ENCODE results near the gene USF2.
"Not testable (repeated sequence)": the region's sequence is repeated elsewhere in the genome, so short reads cannot be mapped to it uniquely, and the experiment has no call there.

USF2 gene

DNA sequence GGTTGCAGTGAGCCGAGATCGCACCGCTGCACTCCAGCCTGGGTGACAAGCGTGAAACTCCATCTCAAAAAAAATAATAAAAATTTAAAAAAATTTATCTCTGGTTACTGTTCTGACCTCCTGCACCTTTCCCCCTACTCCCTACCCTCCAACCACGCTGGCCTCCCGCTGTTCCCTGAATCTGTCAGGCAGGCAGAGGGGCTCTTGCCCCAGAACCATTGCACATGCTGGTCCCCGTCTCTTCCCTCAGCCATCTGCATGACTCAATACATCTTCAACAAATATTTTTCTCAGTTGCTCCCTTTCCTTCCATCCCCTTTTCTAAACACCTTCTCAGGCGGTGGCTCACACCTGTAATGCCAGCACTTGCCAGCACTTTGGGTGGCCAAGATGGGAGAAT, 39.2 kb upstream of the USF2 start:
- no peaks in the 10 kb centered on the region for H3K9me3 ChIP-seq
- no peaks in the 10 kb centered on the region for H3K27me3 ChIP-seq (ENCODE audit: low read depth)
- in situ Hi-C loops (cut with MboI; ENCODE audit: low sequenced_read_pairs), result no loop called here
- no peak for DNase-seq (ENCODE audit: low spot score in 2 of 2)
- peaks cover 7% of the 10 kb centered on the region for H3K4me1 ChIP-seq
- no peak overlapping the region for H3K4me3 ChIP-seq
- no peaks in the 10 kb centered on the region for H3K36me3 ChIP-seq (replicated peaks)

DNA sequence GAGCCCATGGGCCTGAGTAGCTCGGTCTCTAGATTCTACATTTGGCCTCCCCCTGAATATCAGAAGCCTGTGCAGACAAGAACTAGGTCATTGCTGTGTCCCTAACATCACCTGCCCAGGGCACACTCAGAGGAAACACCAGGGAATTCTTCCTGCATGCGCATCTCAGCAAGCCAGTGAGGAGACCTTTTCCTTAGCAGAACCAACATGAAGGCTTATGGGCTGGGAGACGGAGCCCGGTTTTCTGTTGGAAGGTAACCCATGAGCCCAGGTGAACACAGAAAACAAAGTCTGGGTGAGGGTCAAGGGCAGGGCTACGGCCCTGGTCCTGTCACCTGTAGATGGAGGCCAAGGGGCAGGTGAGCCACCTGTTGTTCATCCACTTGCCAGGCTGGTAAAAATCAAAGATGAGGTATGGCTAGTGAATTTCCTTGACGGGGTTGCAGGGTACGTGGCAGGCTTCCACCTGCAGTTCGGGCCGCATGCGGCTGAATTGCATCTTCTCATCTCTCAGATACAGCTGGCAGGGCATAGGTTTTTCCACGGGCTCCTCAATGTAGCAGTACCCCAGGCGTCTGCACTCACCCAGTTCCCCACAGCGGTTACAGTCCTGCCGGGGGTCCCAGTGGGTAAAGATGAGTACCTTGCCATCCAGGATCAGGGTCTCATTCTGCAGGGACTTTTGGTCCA, 36.7 kb upstream of the USF2 start:
- H3K4me1 ChIP-seq, result peaks cover 7% of the 10 kb centered on the region
- no peak for DNase-seq (ENCODE audit: low spot score in 2 of 2)
- in situ Hi-C loops (cut with MboI; ENCODE audit: low sequenced_read_pairs), result no loop called here

DNA sequence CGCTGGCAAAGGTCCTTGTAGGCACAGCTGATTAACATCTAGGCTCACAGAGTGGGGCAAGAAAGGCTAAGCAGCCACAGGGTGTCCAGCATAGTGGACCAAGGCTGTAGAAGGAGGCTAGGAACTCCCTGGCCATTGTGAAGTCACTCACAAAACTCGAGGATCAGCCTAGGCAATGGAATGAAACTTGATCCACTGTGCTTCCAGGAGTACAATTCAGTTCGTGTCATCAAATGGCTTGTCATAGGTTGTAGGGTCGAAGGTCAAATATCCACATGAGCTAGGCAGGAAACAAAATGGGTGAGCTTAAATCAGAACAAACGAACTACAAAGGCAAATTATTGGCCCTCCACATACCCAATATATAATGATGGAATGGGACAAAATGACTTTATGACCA, 35.9 kb upstream of the USF2 start:
- Histone ChIP-seq H3K27me3 (ENCODE audit: low read depth) (no peaks in the 10 kb centered on the region), H3K36me3 (replicated peaks) (no peaks in the 10 kb centered on the region), H3K4me1 (peaks cover 7% of the 10 kb centered on the region), H3K9me3 (no peaks in the 10 kb centered on the region), H3K4me3 (no peak overlapping the region)
- in situ Hi-C loops (cut with MboI; ENCODE audit: low sequenced_read_pairs), result no loop called here
- no peak for DNase-seq (ENCODE audit: low spot score in 2 of 2)

More for the DNA sequence above, 36.7 kb upstream of the USF2 start:
- Histone ChIP-seq H3K9me3 (no peaks in the 10 kb centered on the region), H3K4me3 (no peak overlapping the region), H3K27me3 (ENCODE audit: low read depth) (no peaks in the 10 kb centered on the region), H3K36me3 (replicated peaks) (no peaks in the 10 kb centered on the region)

DNA sequence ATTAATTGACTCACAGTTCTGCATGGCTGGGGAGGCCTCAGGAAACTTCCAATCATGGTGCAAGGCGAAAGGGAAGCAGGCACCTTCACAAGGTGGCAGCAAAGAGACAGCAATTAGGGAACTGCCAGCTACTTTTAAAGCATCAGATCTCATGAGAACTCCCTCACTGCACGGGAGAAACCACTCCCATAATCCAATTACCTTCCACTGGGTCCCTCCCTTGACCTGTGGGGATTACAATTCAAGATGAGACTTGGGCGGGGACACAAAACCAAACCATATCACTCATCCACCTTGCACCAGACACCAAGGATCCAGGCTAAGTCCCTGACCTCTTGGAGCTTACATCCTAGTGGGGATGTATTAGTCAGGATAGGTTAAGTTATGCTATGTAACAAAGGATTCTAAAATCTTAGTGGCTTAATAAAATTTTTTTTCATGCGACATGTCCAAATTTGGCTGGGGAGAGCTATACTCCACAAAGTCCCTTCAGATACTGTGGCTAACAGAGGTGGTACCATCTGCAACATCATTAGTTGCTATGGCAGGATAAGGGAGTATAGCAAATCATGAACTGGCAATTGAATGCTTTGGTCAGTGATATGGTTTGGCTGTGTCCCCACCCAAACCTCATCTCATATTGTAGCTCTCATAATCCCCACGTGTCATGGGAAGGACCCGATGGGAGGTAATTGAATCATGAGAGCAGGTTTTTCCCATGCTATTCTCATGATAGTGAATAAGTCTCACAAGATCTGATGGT, 31.9 kb upstream of the USF2 start:
- H3K36me3 ChIP-seq (replicated peaks), result no peaks in the 10 kb centered on the region
- peaks cover 9% of the 10 kb centered on the region for H3K9me3 ChIP-seq
- no peak for DNase-seq (ENCODE audit: low spot score in 2 of 2)
- H3K4me3 ChIP-seq, result no peak overlapping the region
- in situ Hi-C loops (cut with MboI; ENCODE audit: low sequenced_read_pairs), result no loop called here
- 0 out of 2 replicates have a peak, but pooled peaks cover 3% of the 10 kb centered on the region for H3K4me1 ChIP-seq
- H3K27me3 ChIP-seq (ENCODE audit: low read depth), result no peaks in the 10 kb centered on the region

DNA sequence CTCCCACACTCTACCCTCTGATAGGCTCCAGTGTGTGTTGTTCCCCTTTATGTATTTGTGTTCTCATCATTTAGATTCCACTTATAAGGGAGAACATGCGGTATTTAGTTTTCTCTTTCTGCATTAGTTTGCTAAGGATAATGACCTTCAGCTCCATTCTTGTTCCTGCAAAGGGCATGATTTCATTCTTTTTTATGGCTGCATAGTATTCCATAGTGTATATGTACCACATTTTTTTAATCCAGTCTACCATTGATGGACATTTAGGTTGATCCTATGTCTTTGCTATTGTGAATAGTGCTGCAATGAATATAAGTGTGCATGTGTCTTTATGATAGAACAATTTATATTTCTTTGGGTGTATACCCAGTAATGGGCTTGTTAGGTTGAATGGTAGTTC, 29.2 kb upstream of the USF2 start:
- H3K4me1 ChIP-seq; H3K36me3 ChIP-seq (replicated peaks); H3K4me3 ChIP-seq; in situ Hi-C loops (cut with MboI; ENCODE audit: low sequenced_read_pairs); DNase-seq (ENCODE audit: low spot score in 2 of 2); H3K9me3 ChIP-seq; H3K27me3 ChIP-seq (ENCODE audit: low read depth): not testable (repeated sequence)

DNA sequence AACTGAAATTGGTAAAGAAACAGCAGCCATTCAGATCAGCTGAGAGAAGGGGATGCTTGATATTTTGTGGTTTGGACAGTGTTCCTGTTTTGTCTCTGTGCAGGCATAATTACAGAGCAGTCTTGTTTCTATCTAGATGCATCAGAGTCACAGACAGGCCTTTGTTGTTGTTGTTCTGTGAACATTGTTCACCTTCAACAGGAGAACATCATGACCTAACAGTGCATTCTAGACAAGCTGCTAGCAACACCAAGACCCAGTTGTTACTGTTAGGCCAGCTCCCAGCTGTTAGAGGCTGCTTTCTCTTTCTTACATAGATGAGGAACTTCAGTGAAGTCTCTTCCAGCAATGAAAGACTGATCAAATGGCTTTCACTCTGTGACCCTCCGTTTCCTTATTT, 28.4 kb upstream of the USF2 start:
- Histone ChIP-seq H3K36me3 (replicated peaks) (no peaks in the 10 kb centered on the region), H3K9me3 (peaks cover 9% of the 10 kb centered on the region), H3K4me1 (0 out of 2 replicates have a peak, but pooled peaks cover 3% of the 10 kb centered on the region), H3K27me3 (ENCODE audit: low read depth) (no peaks in the 10 kb centered on the region), H3K4me3 (no peak overlapping the region)
- no peak for DNase-seq (ENCODE audit: low spot score in 2 of 2)
- in situ Hi-C loops (cut with MboI; ENCODE audit: low sequenced_read_pairs), result no loop called here

DNA sequence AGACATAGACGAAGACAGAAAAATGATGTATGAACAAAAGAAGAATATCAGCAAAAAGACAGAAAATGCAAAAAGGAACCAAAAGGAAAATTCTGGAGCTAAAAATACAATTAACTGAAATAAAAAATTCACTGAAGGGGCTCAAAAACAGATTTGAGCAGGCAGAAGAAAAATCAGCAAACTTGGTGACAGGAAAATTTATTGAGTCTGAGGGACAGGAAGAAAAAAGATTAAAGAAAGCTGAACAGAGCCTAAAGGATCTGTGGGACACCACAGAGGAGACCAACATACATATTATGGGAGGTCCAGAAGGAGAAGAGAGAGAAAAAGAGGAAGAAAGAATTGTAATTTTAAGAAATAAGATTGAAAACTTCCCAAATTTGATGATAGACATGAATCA, 27.3 kb upstream of the USF2 start:
- Histone ChIP-seq H3K36me3 (replicated peaks) (no peaks in the 10 kb centered on the region), H3K9me3 (peaks cover 9% of the 10 kb centered on the region), H3K4me3 (no peak overlapping the region), H3K27me3 (ENCODE audit: low read depth) (no peaks in the 10 kb centered on the region), H3K4me1 (0 out of 2 replicates have a peak, but pooled peaks cover 3% of the 10 kb centered on the region)
- DNase-seq (ENCODE audit: low spot score in 2 of 2), result no peak
- in situ Hi-C loops (cut with MboI; ENCODE audit: low sequenced_read_pairs), result no loop called here

DNA sequence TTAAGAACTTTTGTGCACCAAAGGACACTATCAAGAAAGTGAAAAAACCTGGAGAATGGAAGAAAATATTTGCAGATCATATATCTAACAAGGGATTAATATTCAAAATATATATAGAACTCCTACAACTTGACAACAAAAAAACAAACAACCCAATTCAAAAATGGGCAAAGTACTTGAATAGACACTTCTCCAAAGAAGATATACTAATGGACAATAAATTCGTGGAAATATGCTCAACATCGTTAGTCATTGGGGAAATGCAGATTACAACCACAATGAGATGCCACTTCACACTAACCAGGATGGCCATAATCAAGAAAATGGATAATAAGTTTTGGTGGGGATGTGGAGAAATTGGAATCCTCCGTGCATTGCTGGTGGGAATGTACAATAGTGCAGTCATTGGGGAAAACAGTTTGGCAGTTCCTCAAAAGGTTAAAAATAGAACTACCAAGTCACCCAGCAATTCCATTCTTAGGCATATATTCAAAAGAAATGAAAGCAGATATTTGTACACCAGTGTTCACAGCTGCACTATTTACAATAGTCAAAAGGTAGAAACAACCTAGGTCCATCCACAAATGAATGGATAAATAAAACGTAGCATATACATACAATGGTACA, 22.2 kb upstream of the USF2 start:
- DNase-seq (ENCODE audit: low spot score in 2 of 2), result no peak
- H3K27me3 ChIP-seq (ENCODE audit: low read depth), result no peaks in the 10 kb centered on the region
- peaks cover under 1% of the 10 kb centered on the region; the same call in 1 of the 2 replicates for H3K9me3 ChIP-seq
- peaks cover 14% of the 10 kb centered on the region for H3K36me3 ChIP-seq (replicated peaks)
- in situ Hi-C loops (cut with MboI; ENCODE audit: low sequenced_read_pairs), result loop anchor here (5.0 kb wide), 1 partner anchor 84 kb away; no protein-coding TSS in a partner anchor
- peaks cover 2% of the 10 kb centered on the region for H3K4me1 ChIP-seq
- no peak overlapping the region for H3K4me3 ChIP-seq

DNA sequence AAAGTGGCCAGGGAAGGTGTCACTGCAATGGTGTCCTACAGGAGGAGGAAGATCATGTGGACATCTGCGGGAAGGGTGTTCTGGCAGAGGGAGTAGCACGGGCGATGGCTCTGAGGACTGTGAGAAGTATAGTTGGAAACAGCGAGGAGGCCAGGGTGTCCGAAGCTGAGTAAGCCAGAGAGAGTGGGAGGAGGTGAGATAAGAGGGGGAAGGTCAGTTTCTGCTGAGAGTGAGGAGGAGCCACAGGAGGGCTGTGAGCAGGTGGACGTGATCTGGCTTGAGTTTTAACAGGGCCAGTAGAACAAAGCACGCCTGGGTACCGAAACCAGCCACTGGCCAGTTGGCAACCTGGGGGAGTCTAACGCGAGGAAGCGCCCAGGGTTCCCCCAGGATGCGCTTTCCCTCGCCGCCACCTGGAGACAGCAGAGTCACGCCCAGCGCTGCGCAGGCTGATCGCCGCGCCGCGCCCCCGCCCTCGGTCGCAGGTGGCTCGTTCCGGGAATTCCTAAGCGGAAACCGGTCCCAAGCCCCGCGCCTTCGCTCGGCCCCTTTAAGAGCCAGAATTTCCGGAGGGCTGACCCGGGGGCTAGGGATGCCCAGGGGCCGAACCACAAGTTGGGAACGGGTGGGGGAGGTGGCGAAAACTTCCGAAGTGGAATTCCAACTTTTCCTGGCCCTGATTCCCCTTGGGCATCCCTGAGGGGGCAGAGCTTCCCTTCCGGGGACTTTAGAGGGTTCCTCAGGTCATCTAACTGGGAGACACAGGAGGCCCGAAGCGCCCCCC, 21.0 kb upstream of the USF2 start:
- peaks cover 25% of the 10 kb centered on the region for H3K36me3 ChIP-seq (replicated peaks)
- no peaks in the 10 kb centered on the region; the same call in 1 of the 2 replicates for H3K9me3 ChIP-seq
- peak overlapping the region; percentile 98 for H3K4me3 ChIP-seq
- peaks cover 2% of the 10 kb centered on the region for H3K4me1 ChIP-seq
- no peaks in the 10 kb centered on the region for H3K27me3 ChIP-seq (ENCODE audit: low read depth)
- in situ Hi-C loops (cut with MboI; ENCODE audit: low sequenced_read_pairs), result loop anchor here (5.0 kb wide), 1 partner anchor 85 kb away; no protein-coding TSS in a partner anchor
- DNase-seq (ENCODE audit: low spot score in 2 of 2), result peak; percentile 73 to 93

DNA sequence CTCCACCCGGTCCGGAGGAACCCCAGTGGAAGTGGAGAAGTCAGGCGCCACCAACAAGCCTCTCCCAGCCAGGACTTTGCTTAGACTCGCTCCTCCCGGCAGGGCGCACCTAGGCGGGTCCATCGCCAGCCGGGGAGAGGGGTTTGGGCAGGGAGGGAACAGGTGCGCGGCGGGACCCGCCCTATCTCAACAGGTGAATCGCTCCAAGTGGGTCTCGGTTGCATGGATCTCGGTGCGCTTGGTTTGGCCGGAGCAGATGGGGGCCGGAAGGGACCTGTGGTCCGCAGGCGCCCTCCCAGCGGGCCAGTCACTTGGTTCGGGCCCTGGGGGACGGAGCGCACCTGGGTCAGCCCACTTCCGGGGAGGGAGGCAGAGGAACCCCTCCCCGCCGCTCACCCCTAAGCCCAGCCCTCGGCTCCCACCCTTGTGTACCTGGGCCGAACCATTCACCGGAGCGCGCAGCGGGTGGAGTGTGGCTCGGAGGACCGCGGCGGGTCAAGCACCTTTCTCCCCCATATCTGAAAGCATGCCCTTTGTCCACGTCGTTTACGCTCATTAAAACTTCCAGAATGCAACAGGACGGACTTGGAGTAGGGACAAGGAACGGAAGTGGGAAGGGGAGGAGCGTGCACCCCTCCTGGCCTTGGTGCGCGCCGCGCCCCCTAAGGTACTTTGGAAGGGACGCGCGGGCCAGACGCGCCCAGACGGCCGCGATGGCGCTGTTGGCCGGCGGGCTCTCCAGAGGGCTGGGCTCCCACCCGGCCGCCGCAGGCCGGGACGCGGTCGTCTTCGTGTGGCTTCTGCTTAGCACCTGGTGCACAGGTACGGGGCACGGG, 20.2 kb upstream of the USF2 start, which contains the start of gene LSR:
LSR (plus strand) TSS at position 693 of the 836 bp plus-strand sequence; CDS start at position 714, 21 bp downstream.
- Histone ChIP-seq H3K27me3 (ENCODE audit: low read depth) (no peaks in the 10 kb centered on the region), H3K4me3 (peak within 1 kb of the TSS; percentile 98), H3K36me3 (replicated peaks) (peaks cover 29% of the 10 kb centered on the region), H3K4me1 (peaks cover 2% of the 10 kb centered on the region), H3K9me3 (no peaks in the 10 kb centered on the region; the same call in 1 of the 2 replicates)
- DNase-seq (ENCODE audit: low spot score in 2 of 2), result peak; percentile 87 to 95
- in situ Hi-C loops (cut with MboI; ENCODE audit: low sequenced_read_pairs), result loop anchor here (5.0 kb wide), 1 partner anchor 86 kb away; no protein-coding TSS in a partner anchor

DNA sequence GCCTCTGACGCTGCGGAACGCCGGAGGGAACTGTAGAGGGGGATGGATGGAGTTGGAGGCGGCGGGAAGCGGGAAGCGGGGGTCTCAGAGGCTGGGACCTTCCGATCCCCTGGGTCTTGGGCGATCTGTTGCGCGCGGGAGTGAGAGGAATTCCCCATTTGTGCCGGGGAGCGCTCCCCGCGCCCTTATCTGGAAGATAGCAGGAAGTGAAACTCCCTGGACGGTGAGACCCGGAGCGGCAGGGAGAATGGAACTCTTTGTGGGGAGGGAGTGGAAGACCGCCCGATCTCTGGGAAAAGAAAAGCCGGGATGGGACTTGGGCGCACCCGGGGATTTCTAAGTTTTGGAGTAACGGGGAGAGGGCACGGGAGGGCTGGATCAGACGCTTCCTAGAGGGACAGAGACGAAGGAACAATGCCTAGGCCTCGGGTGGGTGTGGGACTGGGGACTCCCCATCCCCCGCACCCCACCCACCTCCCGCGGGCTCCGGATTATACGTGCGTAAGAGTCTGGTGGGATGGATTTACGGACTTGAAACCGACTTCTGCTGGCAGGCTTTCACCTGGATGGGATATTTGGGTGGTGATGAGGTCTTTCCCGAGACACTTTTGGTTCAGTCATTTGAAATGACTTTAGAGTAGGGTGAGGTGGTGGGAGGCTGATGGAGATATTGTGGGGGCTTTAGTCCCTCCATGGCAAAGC, 19.5 kb upstream of the USF2 start:
- DNase-seq (ENCODE audit: low spot score in 2 of 2), result peak in 1 of 2 experiments; percentile 40
- peaks cover 2% of the 10 kb centered on the region for H3K4me1 ChIP-seq
- peaks cover 37% of the 10 kb centered on the region for H3K36me3 ChIP-seq (replicated peaks)
- in situ Hi-C loops (cut with MboI; ENCODE audit: low sequenced_read_pairs), result loop anchor here (5.0 kb wide), 1 partner anchor 87 kb away; no protein-coding TSS in a partner anchor
- H3K4me3 ChIP-seq, result peak overlapping the region; percentile 98
- no peaks in the 10 kb centered on the region for H3K27me3 ChIP-seq (ENCODE audit: low read depth)
- H3K9me3 ChIP-seq, result no peaks in the 10 kb centered on the region; the same call in 1 of the 2 replicates
